Caco-2 (cell line): ENCODE data around the gene HEPN1. TPM values are rescaled to one million over a fixed set of nuclear protein-coding genes. Genes with fewer than 3 reads are reported as not detected.

Experiments used
- Bru-seq: library from RNA; stranded (reverse); fragments of 400-500 nt; gene quantifications from one replicate; lab custom pipeline; 2021; lab: Mats Ljungman, UMichigan
- BruChase-seq, 2 experiments: library from RNA; stranded (reverse); fragments of 400-500 nt; gene quantifications; one replicate each; lab custom pipeline; 2021; lab: Mats Ljungman, UMichigan
- BruUV-seq: library from RNA; stranded (reverse); fragments of 400-500 nt; replicated peaks from 2 replicates; lab custom pipeline; 2021; lab: Mats Ljungman, UMichigan
- CTCF ChIA-PET: fragments of 300-600 bp; sonication (Branson Sonifier 250); formaldehyde crosslinking; loops from one replicate; lab custom pipeline; 2022; ENCODE audit warnings: antibody characterized with exemption; lab: Charles Lee
- POLR2A ChIA-PET: fragments of 300-600 bp; sonication (Branson Sonifier 250); formaldehyde crosslinking; loops from one replicate; lab custom pipeline; 2022; ENCODE audit warnings: antibody characterized with exemption; lab: Charles Lee
- DNase-seq, 2 experiments: peaks; one replicate each; pipeline versions ENCODE4 v3.0.0 to v3.0.0-alpha.2; 2020 to 2022
- H3K27me3 ChIP-seq: replicated peaks from 2 replicates; pipeline ENCODE4 v1.6.0; 2011; ENCODE audit warnings: low read length; ENCODE audit not compliant: control insufficient read depth, insufficient read depth
- H3K36me3 ChIP-seq: 2 replicates; pipeline ENCODE4 v1.5.1; 2011; ENCODE audit warnings: low read length; ENCODE audit not compliant: control insufficient read depth, insufficient read depth
- H3K4me1 ChIP-seq: fragments of 250-450 bp; sonication (Bioruptor Pico); 2 replicates; pipeline ENCODE4 v1.5.1; 2020; ENCODE audit warnings: mild to moderate bottlenecking
- H3K4me3 ChIP-seq: 2 replicates; pipeline ENCODE4 v1.5.1; 2011; ENCODE audit warnings: low read depth, mild to moderate bottlenecking, control low read depth, low read length
- H3K9me3 ChIP-seq: fragments of 250-450 bp; sonication (Bioruptor Pico); 2 replicates; pipeline ENCODE4 v1.5.1; 2020; ENCODE audit warnings: mild to moderate bottlenecking, moderate library complexity
- H3K27ac Mint-ChIP-seq: one replicate; pipeline ENCODE4 v1.8.0; 2022; ENCODE audit warnings: mixed read lengths; ENCODE audit not compliant: unreplicated experiment
- H3K27me3 Mint-ChIP-seq: one replicate; pipeline ENCODE4 v1.8.0; 2022; ENCODE audit warnings: mixed read lengths; ENCODE audit not compliant: insufficient read depth, unreplicated experiment
- H3K36me3 Mint-ChIP-seq: one replicate; pipeline ENCODE4 v1.8.0; 2022; ENCODE audit warnings: mild to moderate bottlenecking, mixed read lengths; ENCODE audit not compliant: insufficient read depth, unreplicated experiment
- H3K4me1 Mint-ChIP-seq: one replicate; pipeline ENCODE4 v1.8.0; 2022; ENCODE audit warnings: low read depth, mixed read lengths; ENCODE audit not compliant: unreplicated experiment
- H3K4me3 Mint-ChIP-seq: one replicate; pipeline ENCODE4 v1.8.0; 2022; ENCODE audit warnings: mild to moderate bottlenecking, moderate library complexity, mixed read lengths; ENCODE audit not compliant: unreplicated experiment
- H3K9me3 Mint-ChIP-seq: one replicate; pipeline ENCODE4 v1.8.0; 2022; ENCODE audit warnings: mixed read lengths; ENCODE audit not compliant: unreplicated experiment
- intact Hi-C: fragments of 100-400 bp; cut with micrococcal nuclease; formaldehyde crosslinking; loops from one replicate; pipeline ENCODE4 v1.10.0; 2022; ENCODE audit not compliant: unreplicated experiment
- long read RNA-seq: library from polyadenylated mRNA; stranded (forward); transcript quantifications from one replicate; pipeline ENCODE4 v2.0.0, GENCODE V29; 2022
- total RNA-seq: library from RNA; stranded (reverse); gene quantifications from 2 replicates; pipeline ENCODE4 v1.2.3, GENCODE V29; 2022
- TF ChIP-seq, protein P1 (sequence below), 2 experiments: fragments of 200-600 bp in 1 of 2; IDR thresholded peaks; 1 replicate in 1 of 2; 2 replicates in 1 of 2; pipeline versions ENCODE4 v1.5.1 to v1.8.0; 2011 to 2022; ENCODE audit warnings: antibody characterized with exemption in 1 of 2, control low read depth in 1 of 2, inconsistent platforms in 1 of 2, low read depth in 1 of 2, low read length in 1 of 2, mild to moderate bottlenecking in 1 of 2, moderate library complexity in 1 of 2; ENCODE audit not compliant: insufficient read depth in 1 of 2, severe bottlenecking in 1 of 2, unreplicated experiment in 1 of 2

HEPN1 gene
- total RNA-seq (not detected in 2 replicates), Bru-seq, nascent RNA (not detected), BruChase-seq, experiment 1, labeled RNA remaining after a 2-hour chase (not detected), BruChase-seq, experiment 2, labeled RNA remaining after a 6-hour chase (not detected)
- long read RNA-seq, result 0 reads

DNA sequence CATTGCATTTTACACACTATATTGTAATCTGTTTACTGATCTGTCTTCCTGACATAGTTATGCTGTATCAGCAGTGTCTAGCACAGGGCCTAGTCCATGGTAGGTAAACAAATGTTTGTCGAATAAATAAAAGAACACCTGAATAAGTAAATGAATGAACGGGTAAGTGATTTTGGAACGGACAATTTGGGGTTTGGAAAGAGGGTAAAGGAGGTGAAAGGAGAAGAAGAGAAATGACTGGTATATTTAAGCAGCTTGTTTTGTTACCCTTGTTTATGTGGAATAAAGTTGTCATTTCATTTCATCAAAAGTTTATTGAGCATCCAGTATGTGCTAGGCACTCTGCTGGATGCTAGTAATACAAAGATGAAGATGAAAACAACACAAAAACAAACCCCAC, at the start of gene HEPN1:
HEPN1 (plus strand) TSS at position 301 of the 400 bp plus-strand sequence.
- H3K27me3 Mint-ChIP-seq, result peaks cover 27% of the 10 kb centered on the region
- peaks cover 25% of the 10 kb centered on the region for H3K9me3 Mint-ChIP-seq
- H3K4me3 Mint-ChIP-seq, result no peak within 1 kb of the TSS
- ChIA-PET CTCF (no interaction called here), POLR2A (no interaction called here)
- TF ChIP-seq, protein P1, sequence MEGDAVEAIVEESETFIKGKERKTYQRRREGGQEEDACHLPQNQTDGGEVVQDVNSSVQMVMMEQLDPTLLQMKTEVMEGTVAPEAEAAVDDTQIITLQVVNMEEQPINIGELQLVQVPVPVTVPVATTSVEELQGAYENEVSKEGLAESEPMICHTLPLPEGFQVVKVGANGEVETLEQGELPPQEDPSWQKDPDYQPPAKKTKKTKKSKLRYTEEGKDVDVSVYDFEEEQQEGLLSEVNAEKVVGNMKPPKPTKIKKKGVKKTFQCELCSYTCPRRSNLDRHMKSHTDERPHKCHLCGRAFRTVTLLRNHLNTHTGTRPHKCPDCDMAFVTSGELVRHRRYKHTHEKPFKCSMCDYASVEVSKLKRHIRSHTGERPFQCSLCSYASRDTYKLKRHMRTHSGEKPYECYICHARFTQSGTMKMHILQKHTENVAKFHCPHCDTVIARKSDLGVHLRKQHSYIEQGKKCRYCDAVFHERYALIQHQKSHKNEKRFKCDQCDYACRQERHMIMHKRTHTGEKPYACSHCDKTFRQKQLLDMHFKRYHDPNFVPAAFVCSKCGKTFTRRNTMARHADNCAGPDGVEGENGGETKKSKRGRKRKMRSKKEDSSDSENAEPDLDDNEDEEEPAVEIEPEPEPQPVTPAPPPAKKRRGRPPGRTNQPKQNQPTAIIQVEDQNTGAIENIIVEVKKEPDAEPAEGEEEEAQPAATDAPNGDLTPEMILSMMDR (IDR thresholded peaks at IDR 0.05; ENCODE audit: insufficient read depth in 1 of 2, low read depth in 1 of 2, low read length in 1 of 2, severe bottlenecking in 1 of 2, unreplicated experiment in 1 of 2), result no peak
- Histone ChIP-seq H3K4me3 (no peak within 1 kb of the TSS), H3K9me3 (no peaks in the 10 kb centered on the region), H3K27me3 (no peaks in the 10 kb centered on the region), H3K4me1 (no peaks in the 10 kb centered on the region), H3K36me3 (no peaks in the 10 kb centered on the region)
- no peaks in the 10 kb centered on the region for H3K4me1 Mint-ChIP-seq
- no TSS peak for BruUV-seq
- DNase-seq, result no peak
- H3K36me3 Mint-ChIP-seq, result no peaks in the 10 kb centered on the region
- intact Hi-C loops, result no loop called here
- H3K27ac Mint-ChIP-seq, result no peak within 1 kb of the TSS

DNA sequence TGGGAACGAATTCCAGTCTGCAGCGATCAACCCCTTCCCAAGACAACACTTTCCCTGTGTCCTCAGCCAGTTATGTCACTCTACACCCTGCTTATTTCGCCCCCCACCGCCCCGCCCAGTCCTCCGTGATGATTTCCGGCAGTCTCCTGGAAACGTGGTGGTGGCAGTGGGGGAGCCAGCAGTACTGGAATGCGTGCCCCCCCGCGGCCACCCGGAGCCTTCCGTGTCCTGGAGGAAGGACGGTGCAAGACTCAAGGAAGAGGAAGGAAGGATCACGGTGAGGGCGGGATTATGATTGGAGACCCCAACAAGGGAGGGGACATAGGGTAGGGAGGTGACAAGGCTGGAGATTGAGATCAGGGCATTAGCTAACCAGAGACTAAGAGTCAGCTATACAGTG, 49.7 kb upstream of the HEPN1 start:
- H3K9me3 ChIP-seq, result no peaks in the 10 kb centered on the region
- peak in 1 of 2 experiments; percentile 21 for DNase-seq
- peaks cover 19% of the 10 kb centered on the region for H3K27me3 ChIP-seq
- H3K27ac Mint-ChIP-seq, result no peak overlapping the region
- ChIA-PET CTCF (no interaction called here), POLR2A (no interaction called here)
- H3K36me3 ChIP-seq, result no peaks in the 10 kb centered on the region
- no peaks in the 10 kb centered on the region for H3K4me1 Mint-ChIP-seq
- no peak overlapping the region for H3K4me3 ChIP-seq
- H3K4me3 Mint-ChIP-seq, result no peak overlapping the region
- TF ChIP-seq, protein P1 (IDR thresholded peaks at IDR 0.05; ENCODE audit: insufficient read depth in 1 of 2, low read depth in 1 of 2, low read length in 1 of 2, severe bottlenecking in 1 of 2, unreplicated experiment in 1 of 2), result no peak
- H3K9me3 Mint-ChIP-seq, result no peaks in the 10 kb centered on the region
- H3K36me3 Mint-ChIP-seq, result no peaks in the 10 kb centered on the region
- BruUV-seq, result no TSS peak
- H3K4me1 ChIP-seq, result peaks cover 11% of the 10 kb centered on the region
- intact Hi-C loops, result no loop called here
- H3K27me3 Mint-ChIP-seq, result peaks cover 38% of the 10 kb centered on the region

DNA sequence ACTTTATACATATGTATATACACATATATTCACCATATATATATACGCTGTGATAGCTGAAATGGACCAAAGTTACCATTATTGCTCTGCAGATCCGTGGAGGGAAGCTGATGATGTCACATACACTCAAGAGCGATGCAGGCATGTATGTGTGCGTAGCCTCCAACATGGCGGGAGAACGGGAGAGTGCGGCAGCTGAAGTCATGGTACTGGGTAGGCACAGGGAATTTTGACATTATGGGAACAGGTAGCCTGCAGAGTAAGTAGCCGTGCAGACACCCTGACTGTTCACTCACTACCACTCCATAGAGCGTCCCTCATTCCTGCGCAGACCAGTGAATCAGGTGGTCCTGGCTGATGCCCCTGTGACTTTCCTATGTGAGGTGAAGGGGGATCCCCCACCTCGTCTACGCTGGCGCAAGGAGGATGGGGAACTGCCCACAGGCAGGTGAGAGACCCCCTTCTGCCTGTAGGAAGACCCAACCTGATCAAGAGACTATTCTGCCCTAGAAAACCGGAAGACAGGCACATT, 49.1 kb upstream of the HEPN1 start:
- H3K27ac Mint-ChIP-seq, result no peak overlapping the region
- no peak overlapping the region for H3K4me3 Mint-ChIP-seq
- no peaks in the 10 kb centered on the region for H3K36me3 ChIP-seq
- TF ChIP-seq, protein P1 (IDR thresholded peaks at IDR 0.05; ENCODE audit: insufficient read depth in 1 of 2, low read depth in 1 of 2, low read length in 1 of 2, severe bottlenecking in 1 of 2, unreplicated experiment in 1 of 2), result no peak
- POLR2A ChIA-PET, result no interaction called here
- H3K27me3 Mint-ChIP-seq, result peaks cover 40% of the 10 kb centered on the region
- DNase-seq, result peak in 1 of 2 experiments; percentile 25
- H3K4me3 ChIP-seq, result no peak overlapping the region
- H3K9me3 Mint-ChIP-seq, result no peaks in the 10 kb centered on the region
- H3K36me3 Mint-ChIP-seq, result no peaks in the 10 kb centered on the region
- BruUV-seq, result no TSS peak
- CTCF ChIA-PET, result no interaction called here
- H3K4me1 Mint-ChIP-seq, result no peaks in the 10 kb centered on the region
- H3K9me3 ChIP-seq, result no peaks in the 10 kb centered on the region
- peaks cover 17% of the 10 kb centered on the region for H3K27me3 ChIP-seq
- peaks cover 11% of the 10 kb centered on the region for H3K4me1 ChIP-seq
- intact Hi-C loops, result no loop called here
